ENCODE measurements around the gene HJV.

Gene HJV

GRCh38 chr1:146046664-146047063 lies 25.1 kb upstream of the HJV start:
- H3K4me3 ChIP-seq (ENCODE audit: low read depth, low read length): no peak overlapping the region
- ChIA-PET CTCF (interaction anchor here (1.5 to 3.1 kb wide), 3 partner anchors 8 to 13 kb away, joined by 5 to 13 read pairs (median 6); no protein-coding TSS in a partner anchor), POLR2A (no interaction called here)
- TF ChIP-seq CTCF (IDR thresholded peaks at IDR 0.05; ENCODE audit: insufficient read depth, low read length, missing control alignments): no peak
- no peak for DNase-seq (ENCODE audit: low read depth, low spot score)

- POLR2A ChIA-PET: interaction anchor here (4.8 kb wide), 1 partner anchor 12 kb away, joined by 47 read pairs; no protein-coding TSS in a partner anchor
- no peak overlapping the region for H3K4me3 ChIP-seq (ENCODE audit: low read depth, low read length)
- DNase-seq (ENCODE audit: low read depth, low spot score): no peak
- no peak for TF ChIP-seq CTCF (IDR thresholded peaks at IDR 0.05; ENCODE audit: insufficient read depth, low read length, missing control alignments)
- CTCF ChIA-PET: interaction anchor here (0.9 to 10.5 kb wide), 6 partner anchors 7 to 194 kb away, joined by 3 to 153 read pairs (median 4); partner anchors contain the start of genes HJV and NUDT17
Measured at GRCh38 chr1:146039844-146040194, 18.3 kb upstream of the HJV start.

GRCh38 chr1:146036965-146037646 lies 15.6 kb upstream of the HJV start:
- no peak for TF ChIP-seq CTCF (IDR thresholded peaks at IDR 0.05; ENCODE audit: insufficient read depth, low read length, missing control alignments)
- CTCF ChIA-PET: interaction anchor here (1.0 to 10.5 kb wide), 8 partner anchors 10 to 192 kb away, joined by 3 to 153 read pairs (median 8); partner anchors contain the start of genes HJV, NUDT17 and RBM8A
- peak; percentile 37 for DNase-seq (ENCODE audit: low read depth, low spot score)
- POLR2A ChIA-PET: interaction anchor here (1.0 to 4.8 kb wide), 4 partner anchors 14 to 73 kb away, joined by 3 to 47 read pairs (median 6); partner anchors contain the start of genes ANKRD34A and POLR3GL
- peak overlapping the region; percentile 72 for H3K4me3 ChIP-seq (ENCODE audit: low read depth, low read length)

GRCh38 chr1:146036241-146036964 lies 14.9 kb upstream of the HJV start:
- H3K4me3 ChIP-seq (ENCODE audit: low read depth, low read length): peak overlapping the region; percentile 57
- CTCF ChIA-PET: interaction anchor here (1.0 to 10.5 kb wide), 6 partner anchors 15 to 191 kb away, joined by 3 to 153 read pairs (median 5); partner anchors contain the start of genes HJV, NUDT17 and RBM8A
- POLR2A ChIA-PET: interaction anchor here (1.1 to 4.8 kb wide), 4 partner anchors 15 to 73 kb away, joined by 4 to 47 read pairs (median 8); partner anchors contain the start of genes ANKRD34A and POLR3GL
- no peak for TF ChIP-seq CTCF (IDR thresholded peaks at IDR 0.05; ENCODE audit: insufficient read depth, low read length, missing control alignments)
- no peak for DNase-seq (ENCODE audit: low read depth, low spot score)

GRCh38 chr1:146035048-146035423 lies 13.5 kb upstream of the HJV start:
- ChIA-PET POLR2A (interaction anchor here (1.7 kb wide), 1 partner anchor 17 kb away, joined by 8 read pairs; no protein-coding TSS in a partner anchor), CTCF (interaction anchor here (1.2 to 10.5 kb wide), 6 partner anchors 9 to 71 kb away, joined by 3 to 153 read pairs (median 6); partner anchors contain the start of genes ANKRD34A, HJV and POLR3GL)
- H3K4me3 ChIP-seq (ENCODE audit: low read depth, low read length): peak overlapping the region; percentile 41
- TF ChIP-seq CTCF (IDR thresholded peaks at IDR 0.05; ENCODE audit: insufficient read depth, low read length, missing control alignments): no peak
- DNase-seq (ENCODE audit: low read depth, low spot score): no peak
